Measurements from ENCODE around the gene CTDSPL. TPM values are rescaled to one million over a fixed set of nuclear protein-coding genes. Genes with fewer than 3 reads are reported as not detected.

The CTDSPL gene
- total RNA-seq, 2 donors from 2014 or later, result 75.0 to 76.7 TPM

- H3K27me3 ChIP-seq, result no peaks in the 10 kb centered on the region
- H3K36me3 ChIP-seq, result no peaks in the 10 kb centered on the region
- no peak for DNase-seq
- no peak overlapping the region for H3K27ac ChIP-seq
- no peaks in the 10 kb centered on the region for H3K9me3 ChIP-seq
- no peak for TF ChIP-seq CTCF (IDR thresholded peaks at IDR 0.05)
- H3K4me1 ChIP-seq, result peaks cover 19% of the 10 kb centered on the region
- intact Hi-C loops (cut with DNase I), result no loop called here
- no peak overlapping the region for H3K4me3 ChIP-seq
- no peak overlapping the region for H3K9ac ChIP-seq (ENCODE audit: low read depth in 2 of 2, low read length in 2 of 2)
Measured at GRCh38 chr3:37937156-37937555, 75.5 kb downstream of the CTDSPL start.

- DNase-seq, result no peak
- Histone ChIP-seq H3K27me3 (no peaks in the 10 kb centered on the region), H3K4me3 (no peak overlapping the region), H3K36me3 (no peaks in the 10 kb centered on the region), H3K27ac (no peak overlapping the region), H3K9ac (ENCODE audit: low read depth in 2 of 2, low read length in 2 of 2) (no peak overlapping the region), H3K4me1 (peaks cover 21% of the 10 kb centered on the region), H3K9me3 (no peaks in the 10 kb centered on the region)
- TF ChIP-seq CTCF (IDR thresholded peaks at IDR 0.05), result no peak
- intact Hi-C loops (cut with DNase I), result no loop called here
Measured at GRCh38 chr3:37938011-37938410, 76.3 kb downstream of the CTDSPL start.

- no peaks in the 10 kb centered on the region for H3K27me3 ChIP-seq
- no peak for DNase-seq
- H3K36me3 ChIP-seq, result no peaks in the 10 kb centered on the region
- TF ChIP-seq CTCF (IDR thresholded peaks at IDR 0.05), result no peak
- H3K4me1 ChIP-seq, result peaks cover 20% of the 10 kb centered on the region
- no peak overlapping the region for H3K27ac ChIP-seq
- intact Hi-C loops (cut with DNase I), result no loop called here
- H3K9me3 ChIP-seq, result no peaks in the 10 kb centered on the region
- no peak overlapping the region for H3K4me3 ChIP-seq
- no peak overlapping the region for H3K9ac ChIP-seq (ENCODE audit: low read depth in 2 of 2, low read length in 2 of 2)
Measured at GRCh38 chr3:37940242-37940908, 78.7 kb downstream of the CTDSPL start.

- no peak for DNase-seq
- intact Hi-C loops (cut with DNase I), result no loop called here
- no peak for TF ChIP-seq CTCF (IDR thresholded peaks at IDR 0.05)
- no peaks in the 10 kb centered on the region for H3K9me3 ChIP-seq
- H3K9ac ChIP-seq (ENCODE audit: low read depth in 2 of 2, low read length in 2 of 2), result peak overlapping the region in 1 of 2 donors; percentile 76
- H3K27ac ChIP-seq, result peak overlapping the region; percentile 75
- no peaks in the 10 kb centered on the region for H3K36me3 ChIP-seq
- H3K4me1 ChIP-seq, result peaks cover 25% of the 10 kb centered on the region
- no peak overlapping the region for H3K4me3 ChIP-seq
- H3K27me3 ChIP-seq, result no peaks in the 10 kb centered on the region
Measured at GRCh38 chr3:37941608-37942508, 80.2 kb downstream of the CTDSPL start.

- intact Hi-C loops (cut with DNase I), result no loop called here
- Histone ChIP-seq H3K36me3 (no peaks in the 10 kb centered on the region), H3K9me3 (no peaks in the 10 kb centered on the region), H3K27ac (peak overlapping the region; percentile 75), H3K4me1 (peaks cover 25% of the 10 kb centered on the region), H3K4me3 (no peak overlapping the region), H3K27me3 (no peaks in the 10 kb centered on the region), H3K9ac (ENCODE audit: low read depth in 2 of 2, low read length in 2 of 2) (peak overlapping the region in 1 of 2 donors; percentile 76)
- DNase-seq, result no peak
- no peak for TF ChIP-seq CTCF (IDR thresholded peaks at IDR 0.05)
Measured at GRCh38 chr3:37942646-37943045, 81.0 kb downstream of the CTDSPL start.
